HG03469 (cell line): ENCODE results near the gene CHD3.
"Not testable (repeated sequence)": the region's sequence is repeated elsewhere in the genome, so short reads cannot be mapped to it uniquely, and the experiment has no call there.

Experiments
- ATAC-seq: cut with Tn5 transposase; IDR thresholded peaks from one replicate; pipeline ENCODE4 v1.9.1; 2021; ENCODE audit warnings: mild to moderate bottlenecking, moderate library complexity, moderate number of reproducible peaks; ENCODE audit not compliant: unreplicated experiment

Gene CHD3

DNA sequence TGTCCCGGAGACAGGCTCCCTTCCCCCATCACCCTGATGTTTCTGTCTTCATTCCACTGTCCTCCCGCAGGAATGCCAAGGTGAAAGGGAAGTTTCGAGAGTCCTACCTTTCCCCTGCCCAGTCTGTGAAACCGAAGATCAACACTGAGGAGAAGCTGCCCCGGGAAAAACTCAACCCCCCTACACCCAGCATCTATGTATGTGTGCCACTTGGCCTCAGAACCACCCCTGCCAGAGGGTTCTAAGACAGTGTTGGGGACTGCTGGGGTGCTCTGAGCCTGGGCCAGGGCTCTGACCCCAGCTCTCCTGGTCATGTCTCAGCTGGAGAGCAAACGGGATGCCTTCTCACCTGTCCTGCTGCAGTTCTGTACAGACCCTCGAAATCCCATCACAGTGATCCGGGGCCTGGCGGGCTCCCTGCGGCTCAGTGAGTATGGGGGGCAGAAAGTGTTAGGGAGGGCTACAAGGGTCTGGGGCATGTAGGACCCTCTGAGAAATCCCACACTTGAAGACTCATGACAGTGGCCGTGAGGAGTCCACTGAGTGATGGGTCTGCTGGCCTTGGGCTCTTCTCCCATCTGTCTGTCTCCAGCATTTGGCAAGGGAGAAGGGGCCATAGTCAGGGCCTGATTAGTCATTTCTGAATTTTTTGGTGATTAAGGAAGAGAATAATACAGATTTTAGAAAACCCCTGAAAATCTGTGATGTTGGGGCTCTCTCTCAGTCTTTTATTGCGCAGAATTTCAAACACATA lies 38.7 kb upstream of the CHD3 start:
- no peak for ATAC-seq

DNA sequence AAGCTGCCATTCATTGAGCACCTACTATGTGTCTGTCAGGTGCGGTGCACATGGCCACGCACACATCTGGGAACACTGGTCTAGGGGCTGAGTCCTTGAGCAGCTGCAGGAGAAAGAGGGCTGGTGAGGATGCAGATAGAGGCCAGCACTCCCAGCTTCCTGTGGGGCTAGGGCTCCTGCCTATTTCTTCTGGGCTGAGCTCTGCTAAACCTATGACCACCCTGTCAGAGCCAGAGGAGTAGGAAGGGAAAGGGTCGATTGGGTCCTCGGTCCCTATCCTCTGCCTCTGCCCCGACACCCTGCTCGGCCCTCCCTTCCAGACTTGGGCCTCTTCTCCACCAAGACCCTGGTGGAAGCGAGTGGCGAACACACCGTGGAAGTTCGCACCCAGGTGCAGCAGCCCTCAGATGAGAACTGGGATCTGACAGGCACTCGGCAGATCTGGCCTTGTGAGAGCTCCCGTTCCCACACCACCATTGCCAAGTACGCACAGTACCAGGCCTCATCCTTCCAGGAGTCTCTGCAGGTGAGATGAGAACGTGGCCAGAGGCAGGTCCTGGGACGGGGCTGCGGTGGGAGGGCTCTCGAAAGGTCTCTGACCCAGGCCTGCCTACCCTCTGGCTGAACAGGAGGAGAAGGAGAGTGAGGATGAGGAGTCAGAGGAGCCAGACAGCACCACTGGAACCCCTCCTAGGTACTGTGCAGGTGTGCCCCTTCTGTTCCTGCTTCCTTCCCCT lies 37.7 kb upstream of the CHD3 start:
- ATAC-seq = no peak

GRCh38 chr17:7851438-7852261 lies 36.9 kb upstream of the CHD3 start:
- ATAC-seq = peak; percentile 35

GRCh38 chr17:7852262-7852670 lies 36.3 kb upstream of the CHD3 start:
- ATAC-seq = no peak

DNA sequence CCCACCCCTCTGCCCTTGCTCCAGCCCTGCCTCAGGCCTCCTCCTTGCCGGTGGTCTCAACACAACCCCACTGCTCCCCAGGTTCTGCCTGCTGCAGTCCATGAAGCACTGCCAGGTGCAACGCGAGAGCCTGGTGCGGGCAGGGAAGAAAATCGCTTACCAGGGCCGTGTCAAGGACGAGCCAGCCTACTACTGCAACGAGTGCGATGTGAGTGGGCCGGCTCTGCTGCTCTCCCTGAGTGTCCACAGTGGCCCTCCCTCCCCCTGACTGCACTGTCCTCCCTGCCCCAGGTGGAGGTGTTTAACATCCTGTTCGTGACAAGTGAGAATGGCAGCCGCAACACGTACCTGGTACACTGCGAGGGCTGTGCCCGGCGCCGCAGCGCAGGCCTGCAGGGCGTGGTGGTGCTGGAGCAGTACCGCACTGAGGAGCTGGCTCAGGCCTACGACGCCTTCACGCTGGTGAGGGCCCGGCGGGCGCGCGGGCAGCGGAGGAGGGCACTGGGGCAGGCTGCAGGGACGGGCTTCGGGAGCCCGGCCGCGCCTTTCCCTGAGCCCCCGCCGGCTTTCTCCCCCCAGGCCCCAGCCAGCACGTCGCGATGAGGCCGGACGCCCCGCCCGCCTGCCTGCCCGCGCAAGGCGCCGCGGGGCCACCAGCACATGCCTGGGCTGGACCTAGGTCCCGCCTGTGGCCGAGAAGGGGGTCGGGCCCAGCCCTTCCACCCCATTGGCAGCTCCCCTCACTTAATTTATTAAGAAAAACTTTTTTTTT lies 35.5 kb upstream of the CHD3 start:
- no peak for ATAC-seq

DNA sequence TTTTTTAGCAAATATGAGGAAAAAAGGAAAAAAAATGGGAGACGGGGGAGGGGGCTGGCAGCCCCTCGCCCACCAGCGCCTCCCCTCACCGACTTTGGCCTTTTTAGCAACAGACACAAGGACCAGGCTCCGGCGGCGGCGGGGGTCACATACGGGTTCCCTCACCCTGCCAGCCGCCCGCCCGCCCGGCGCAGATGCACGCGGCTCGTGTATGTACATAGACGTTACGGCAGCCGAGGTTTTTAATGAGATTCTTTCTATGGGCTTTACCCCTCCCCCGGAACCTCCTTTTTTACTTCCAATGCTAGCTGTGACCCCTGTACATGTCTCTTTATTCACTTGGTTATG lies 34.9 kb upstream of the CHD3 start:
- no peak for ATAC-seq

DNA sequence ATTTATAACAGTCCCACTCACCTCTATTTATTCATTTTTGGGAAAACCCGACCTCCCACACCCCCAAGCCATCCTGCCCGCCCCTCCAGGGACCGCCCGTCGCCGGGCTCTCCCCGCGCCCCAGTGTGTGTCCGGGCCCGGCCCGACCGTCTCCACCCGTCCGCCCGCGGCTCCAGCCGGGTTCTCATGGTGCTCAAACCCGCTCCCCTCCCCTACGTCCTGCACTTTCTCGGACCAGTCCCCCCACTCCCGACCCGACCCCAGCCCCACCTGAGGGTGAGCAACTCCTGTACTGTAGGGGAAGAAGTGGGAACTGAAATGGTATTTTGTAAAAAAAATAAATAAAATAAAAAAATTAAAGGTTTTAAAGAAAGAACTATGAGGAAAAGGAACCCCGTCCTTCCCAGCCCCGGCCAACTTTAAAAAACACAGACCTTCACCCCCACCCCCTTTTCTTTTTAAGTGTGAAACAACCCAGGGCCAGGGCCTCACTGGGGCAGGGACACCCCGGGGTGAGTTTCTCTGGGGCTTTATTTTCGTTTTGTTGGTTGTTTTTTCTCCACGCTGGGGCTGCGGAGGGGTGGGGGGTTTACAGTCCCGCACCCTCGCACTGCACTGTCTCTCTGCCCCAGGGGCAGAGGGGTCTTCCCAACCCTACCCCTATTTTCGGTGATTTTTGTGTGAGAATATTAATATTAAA lies 34.4 kb upstream of the CHD3 start:
- ATAC-seq = no peak

GRCh38 chr17:7854851-7855659 lies 33.5 kb upstream of the CHD3 start, which contains the start of gene TMEM88:
TSS of gene TMEM88 (plus strand) at chr17:7855066. CDS start at chr17:7855075, 9 bp downstream.
- ATAC-seq = no peak

GRCh38 chr17:7855660-7856010 lies 33.0 kb upstream of the CHD3 start:
- ATAC-seq = no peak

GRCh38 chr17:7856011-7856810 lies 32.4 kb upstream of the CHD3 start:
- ATAC-seq = no peak

DNA sequence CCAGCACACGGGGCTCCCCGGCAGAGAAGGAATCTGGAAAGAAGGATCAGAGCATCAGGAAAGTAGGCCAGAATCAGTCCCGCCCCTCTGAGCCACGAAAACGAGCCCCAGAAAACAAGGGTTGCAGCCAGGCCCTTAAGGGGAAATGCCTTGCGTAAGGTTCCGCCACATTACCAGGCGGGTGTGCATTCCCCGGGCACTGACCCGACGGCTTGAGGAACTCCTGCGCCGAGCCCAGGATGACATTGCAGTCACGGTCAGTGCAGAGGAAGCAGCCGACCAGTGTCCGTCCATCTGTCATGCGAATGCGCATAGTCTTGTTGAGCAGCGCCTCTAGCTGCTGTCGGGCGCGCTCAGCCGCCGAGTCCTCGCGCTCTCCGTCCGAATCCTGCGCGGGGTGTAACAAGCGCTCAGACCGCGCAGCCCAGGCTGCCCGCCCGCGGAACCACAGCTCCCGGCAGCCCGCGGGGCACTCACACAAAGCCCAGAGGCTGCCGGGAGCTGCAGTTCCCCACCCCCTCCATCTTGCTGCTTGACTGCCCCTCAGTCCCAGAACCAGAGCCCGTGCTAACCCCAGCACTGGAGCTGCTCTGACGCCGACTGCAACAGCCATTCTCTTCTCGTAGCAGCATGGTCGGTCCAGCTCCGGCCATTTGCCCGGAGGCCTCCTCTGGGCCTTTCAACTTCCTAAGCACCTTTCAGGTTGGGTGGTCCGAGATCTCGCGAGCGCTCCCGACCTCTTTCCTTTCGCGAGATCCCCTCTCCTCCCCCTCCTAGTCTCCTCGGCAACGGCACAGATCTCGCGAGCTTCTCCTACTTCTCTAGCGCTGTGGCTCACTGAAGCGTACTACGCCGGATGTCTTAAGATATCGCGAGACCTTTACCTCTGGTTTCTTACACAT lies 31.5 kb upstream of the CHD3 start, which contains the start of gene NAA38:
Gene NAA38, minus strand, starts transcription at position 749 of the 902 bp plus-strand sequence. Its CDS starts 96 bp downstream, at position 653.
- peak; percentile 49 for ATAC-seq

DNA sequence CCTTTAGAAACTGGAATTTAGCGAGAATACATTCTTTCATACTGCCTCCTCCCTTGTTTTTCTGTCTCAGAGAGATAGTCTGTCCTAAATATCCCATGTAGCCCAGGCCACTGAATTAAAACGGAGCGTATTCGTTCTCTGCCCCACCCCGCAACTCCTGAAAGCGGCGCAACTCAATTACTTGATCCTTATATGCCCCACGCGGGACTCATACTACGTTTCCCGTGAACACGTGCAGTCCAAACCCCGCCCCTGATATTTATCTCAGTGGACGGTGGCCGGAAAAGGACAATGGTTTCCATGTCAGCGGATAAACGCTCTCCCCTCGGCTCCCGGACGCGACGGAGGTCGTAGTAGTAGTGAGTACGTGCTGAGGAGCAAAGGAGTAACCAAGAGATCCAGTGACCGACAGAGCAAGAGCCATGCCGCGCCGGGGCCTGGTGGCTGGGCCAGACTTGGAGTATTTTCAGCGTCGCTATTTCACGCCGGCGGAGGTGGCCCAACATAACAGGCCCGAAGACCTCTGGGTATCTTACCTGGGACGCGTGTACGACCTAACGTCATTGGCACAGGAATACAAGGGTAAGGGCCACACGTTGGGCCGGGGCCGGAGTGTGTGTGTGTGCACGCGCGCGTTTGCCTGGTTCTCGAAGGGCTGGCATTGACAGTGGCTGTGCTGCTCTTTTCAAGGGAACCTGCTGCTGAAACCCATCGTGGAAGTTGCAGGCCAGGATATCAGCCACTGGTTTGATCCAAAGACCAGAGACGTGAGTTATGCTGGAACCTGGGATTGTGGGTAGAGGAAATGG lies 30.7 kb upstream of the CHD3 start, which contains the start of gene CYB5D1:
Gene CYB5D1, plus strand, starts transcription at position 291 of the 809 bp plus-strand sequence. Its CDS starts 132 bp downstream, at position 423.
- peak; percentile 16 for ATAC-seq

DNA sequence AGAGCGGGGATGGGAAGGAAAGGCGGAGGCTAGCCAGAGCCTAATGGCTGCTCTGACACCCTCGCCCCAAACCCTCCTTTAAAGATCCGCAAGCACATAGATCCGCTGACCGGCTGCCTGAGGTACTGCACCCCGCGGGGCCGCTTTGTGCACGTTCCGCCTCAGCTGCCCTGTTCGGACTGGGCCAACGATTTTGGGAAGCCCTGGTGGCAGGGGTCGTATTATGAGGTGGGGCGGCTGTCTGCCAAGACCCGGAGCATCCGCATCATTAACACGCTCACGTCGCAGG lies 30.1 kb upstream of the CHD3 start:
- ATAC-seq = no peak

DNA sequence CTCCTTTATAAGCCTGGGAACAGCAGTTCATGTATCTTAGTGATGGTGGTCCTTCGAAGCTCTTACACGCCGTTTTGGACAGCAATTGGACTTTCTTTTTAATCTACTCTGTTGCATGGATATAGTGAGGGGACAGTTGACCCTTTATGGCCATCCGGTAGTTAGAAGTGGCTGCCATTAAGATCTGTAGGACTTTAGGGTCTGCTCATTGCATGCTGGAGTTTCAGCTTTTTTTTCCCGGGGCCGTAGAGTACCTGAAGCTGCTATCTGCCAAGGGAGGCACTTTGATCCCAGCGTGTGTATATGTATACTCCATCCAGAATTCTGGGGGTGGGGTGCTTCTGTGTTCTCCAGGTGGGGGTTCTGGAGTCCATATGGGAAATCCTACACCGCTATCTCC lies 29.6 kb upstream of the CHD3 start:
- no peak for ATAC-seq

DNA sequence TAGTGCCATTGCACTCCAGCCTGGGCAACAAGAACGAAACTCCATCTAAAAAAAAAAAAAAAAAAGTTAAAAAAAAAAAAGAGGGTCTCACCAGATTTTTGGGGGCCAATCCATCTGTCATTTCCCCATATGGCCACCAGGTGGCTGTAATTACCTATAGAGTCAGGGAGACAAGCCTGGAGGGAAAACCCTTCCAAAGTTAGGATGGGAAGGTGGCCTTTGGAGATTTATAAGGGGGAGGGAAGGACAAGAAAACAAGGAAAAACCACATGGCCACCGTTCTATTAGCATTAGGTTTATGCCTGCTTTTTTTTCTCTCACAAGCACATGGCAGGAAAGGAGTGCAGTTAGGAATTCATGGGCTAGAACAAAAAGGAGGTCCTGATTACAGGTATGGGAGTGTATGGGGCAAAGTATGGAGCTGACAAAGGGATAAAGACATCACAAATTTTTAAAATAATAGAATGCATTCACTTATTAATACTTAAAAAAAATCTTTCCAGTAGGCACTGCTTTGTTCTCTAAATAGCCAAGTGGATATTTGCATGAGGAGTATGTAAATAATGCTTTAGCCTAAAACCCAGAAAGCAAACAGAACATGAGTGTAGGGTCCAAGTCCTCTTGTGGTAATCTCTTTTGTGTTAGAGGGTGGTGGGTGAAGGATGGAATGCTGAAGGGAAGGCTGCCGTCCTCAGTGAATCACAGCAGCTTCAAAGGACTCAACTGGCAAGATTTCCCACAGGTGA lies 25.7 kb upstream of the CHD3 start:
- ATAC-seq = no peak

DNA sequence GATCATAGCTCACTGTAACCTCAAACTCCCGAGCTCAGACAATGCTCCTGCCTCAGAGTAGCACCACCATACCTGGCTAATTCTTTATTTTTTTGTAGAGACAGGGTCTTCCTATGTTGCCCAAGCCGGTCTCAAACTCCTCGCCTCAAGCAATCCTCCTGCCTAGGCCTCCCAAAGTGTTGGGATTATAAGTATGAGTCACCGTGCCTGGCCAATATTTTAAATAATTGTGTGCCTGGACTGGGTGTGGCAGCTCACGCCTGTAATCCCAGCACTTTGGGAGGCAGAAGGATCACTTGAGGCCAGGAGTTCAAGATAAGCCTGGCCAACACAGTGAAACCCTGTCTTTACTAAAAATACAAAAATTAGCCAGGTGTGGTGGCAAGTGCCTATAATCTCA lies 24.2 kb upstream of the CHD3 start:
- not testable (repeated sequence) for ATAC-seq
